Bronchial epithelial cell (primary cell): ENCODE data around the gene KLK11. TPM values are rescaled to one million over a fixed set of nuclear protein-coding genes. Genes with fewer than 3 reads are reported as not detected.

Experiments used
- DNase-seq: peaks from one replicate; pipeline ENCODE4 v3.0.0-alpha.2; 2010; ENCODE audit warnings: low read depth
- FAIRE-seq: peaks from 2 replicates; lab custom pipeline; 2011; peaks lifted over from hg19 to GRCh38; lab: Jason Lieb, UNC
- H3K27me3 ChIP-seq: 2 replicates; pipeline ENCODE4 v1.5.1; 2011; ENCODE audit warnings: low read length; ENCODE audit not compliant: control insufficient read depth, insufficient read depth
- H3K36me3 ChIP-seq: 2 replicates; pipeline ENCODE4 v1.5.1; 2011; ENCODE audit warnings: low read length; ENCODE audit not compliant: control insufficient read depth, insufficient read depth
- H3K4me3 ChIP-seq: 2 replicates; pipeline ENCODE4 v1.5.1; 2011; ENCODE audit warnings: mild to moderate bottlenecking, low read depth, low read length, control low read depth
- CTCF ChIP-seq: IDR thresholded peaks from 2 replicates; pipeline ENCODE4 v1.5.1; 2011; ENCODE audit warnings: mild to moderate bottlenecking, moderate library complexity, low read length, control low read depth, inconsistent platforms; ENCODE audit not compliant: insufficient read depth, severe bottlenecking
- total RNA-seq: library from RNA; depleted of rRNA; stranded (reverse); fragments of >200 nt; gene quantifications from 2 replicates; pipeline ENCODE4 v1.2.1, GENCODE V29; 2014

Gene KLK11
- total RNA-seq, 1 donor from 2014 or later = 1.6 TPM

GRCh38 chr19:51023946-51024345, 2.5 kb downstream of the KLK11 start:
- peaks cover 4% of the 10 kb centered on the region for H3K27me3 ChIP-seq
- DNase-seq (no peak), FAIRE-seq (no peak)
- H3K36me3 ChIP-seq = no peaks in the 10 kb centered on the region
- TF ChIP-seq CTCF = no peak
- H3K4me3 ChIP-seq = no peak overlapping the region

- H3K27me3 ChIP-seq = peaks cover 4% of the 10 kb centered on the region
- TF ChIP-seq CTCF = no peak
- no peak overlapping the region for H3K4me3 ChIP-seq
- DNase-seq (no peak), FAIRE-seq (no peak)
- H3K36me3 ChIP-seq = no peaks in the 10 kb centered on the region
These were observed 3.9 kb downstream of the KLK11 start for GRCh38 chr19:51022526-51022925.

GRCh38 chr19:51020988-51021651, 5.3 kb downstream of the KLK11 start:
- TF ChIP-seq CTCF = peak; percentile 71
- FAIRE-seq (peak; percentile 55), DNase-seq (peak; percentile 63)
- Histone ChIP-seq H3K27me3 (peaks cover 1% of the 10 kb centered on the region), H3K36me3 (no peaks in the 10 kb centered on the region), H3K4me3 (no peak overlapping the region)

- Histone ChIP-seq H3K27me3 (peaks cover 1% of the 10 kb centered on the region), H3K4me3 (peak within 1 kb of the TSS; percentile 33), H3K36me3 (no peaks in the 10 kb centered on the region)
- DNase-seq = no peak
- no peak for FAIRE-seq
- no peak for TF ChIP-seq CTCF
These were observed 6.9 kb downstream of the KLK11 start, which contains the start of gene KLK10 for GRCh38 chr19:51019544-51019925. Gene KLK10, minus strand, starts transcription at chr19:51019709. Its CDS starts 579 bp downstream, at chr19:51019130.

GRCh38 chr19:51018745-51019543, 7.5 kb downstream of the KLK11 start:
- no peak for DNase-seq
- Histone ChIP-seq H3K36me3 (no peaks in the 10 kb centered on the region), H3K27me3 (peaks cover 1% of the 10 kb centered on the region), H3K4me3 (peak overlapping the region; percentile 33)
- no peak for FAIRE-seq
- TF ChIP-seq CTCF = no peak
